T-helper 2 cell treated with Interferon-gamma antibody and Interleukin-4, amounts not matched to agents 100 ng/mL and 5 ng/mL, for 36 hours (primary cell): ENCODE measurements around the gene ST6GALNAC3. TPM values are rescaled to one million over a fixed set of nuclear protein-coding genes. Genes with fewer than 3 reads are reported as not detected.
"Not testable (repeated sequence)": the region's sequence is repeated elsewhere in the genome, so short reads cannot be mapped to it uniquely, and the experiment has no call there.

ENCODE experiments used
- intact Hi-C: fragments of 100-400 bp; cut with micrococcal nuclease; formaldehyde crosslinking; loops from one replicate; pipeline ENCODE4 v1.15.1; 2023
- total RNA-seq: library from RNA; stranded (reverse); gene quantifications from 2 replicates; pipeline ENCODE4 v1.2.3, GENCODE V29; 2022

Gene ST6GALNAC3
- total RNA-seq, 1 donor from 2014 or later: 0.30 TPM

GRCh38 chr1:76240316-76240715 is 165.8 kb downstream of the ST6GALNAC3 start:
- intact Hi-C loops: no loop called here

- intact Hi-C loops: not testable (repeated sequence)
Observed at GRCh38 chr1:76242587-76242986, 168.0 kb downstream of the ST6GALNAC3 start.

- intact Hi-C loops: no loop called here
Observed at GRCh38 chr1:76247261-76247852, 172.8 kb downstream of the ST6GALNAC3 start.

GRCh38 chr1:76250271-76250670 is 175.7 kb downstream of the ST6GALNAC3 start:
- intact Hi-C loops: loop anchor here (10.0 kb wide), 1 partner anchor 55 kb away; no protein-coding TSS in a partner anchor

GRCh38 chr1:76252431-76252830 is 177.9 kb downstream of the ST6GALNAC3 start:
- intact Hi-C loops: loop anchor here (10.0 kb wide), 1 partner anchor 52 kb away; no protein-coding TSS in a partner anchor

- intact Hi-C loops: loop anchor here (10.0 kb wide), 1 partner anchor 50 kb away; no protein-coding TSS in a partner anchor
Observed at GRCh38 chr1:76254104-76255030, 179.8 kb downstream of the ST6GALNAC3 start.

- intact Hi-C loops: loop anchor here (1.0 to 10.0 kb wide), 2 partner anchors 11 to 48 kb away; no protein-coding TSS in a partner anchor
Observed at GRCh38 chr1:76256289-76257223, 182.0 kb downstream of the ST6GALNAC3 start.

- intact Hi-C loops: loop anchor here (10.0 kb wide), 1 partner anchor 47 kb away; no protein-coding TSS in a partner anchor
Observed at GRCh38 chr1:76257823-76258222, 183.3 kb downstream of the ST6GALNAC3 start.

- intact Hi-C loops: loop anchor here (10.0 kb wide), 1 partner anchor 46 kb away; no protein-coding TSS in a partner anchor
Observed at GRCh38 chr1:76259270-76259669, 184.7 kb downstream of the ST6GALNAC3 start.

GRCh38 chr1:76260279-76260678 is 185.7 kb downstream of the ST6GALNAC3 start:
- intact Hi-C loops: loop anchor here (1.0 kb wide), 1 partner anchor 9 kb away; no protein-coding TSS in a partner anchor

GRCh38 chr1:76262601-76263000 is 188.1 kb downstream of the ST6GALNAC3 start:
- intact Hi-C loops: no loop called here

- intact Hi-C loops: no loop called here
Observed at GRCh38 chr1:76264642-76265041, 190.1 kb downstream of the ST6GALNAC3 start.

- intact Hi-C loops: loop anchor here (1.0 kb wide), 1 partner anchor 10 kb away; no protein-coding TSS in a partner anchor
Observed at GRCh38 chr1:76266762-76267161, 192.2 kb downstream of the ST6GALNAC3 start.

GRCh38 chr1:76267631-76268030 is 193.1 kb downstream of the ST6GALNAC3 start:
- intact Hi-C loops: loop anchor here (1.0 to 2.0 kb wide), 2 partner anchors 11 to 113 kb away; no protein-coding TSS in a partner anchor

GRCh38 chr1:76268341-76268740 is 193.8 kb downstream of the ST6GALNAC3 start:
- intact Hi-C loops: loop anchor here (2.0 kb wide), 1 partner anchor 114 kb away; no protein-coding TSS in a partner anchor

- intact Hi-C loops: loop anchor here (1.0 to 2.0 kb wide), 2 partner anchors 9 to 114 kb away; no protein-coding TSS in a partner anchor
Observed at GRCh38 chr1:76269155-76269554, 194.6 kb downstream of the ST6GALNAC3 start.

GRCh38 chr1:76274302-76274701 is 199.8 kb downstream of the ST6GALNAC3 start:
- intact Hi-C loops: no loop called here

GRCh38 chr1:76274718-76275117 is 200.2 kb downstream of the ST6GALNAC3 start:
- intact Hi-C loops: no loop called here

GRCh38 chr1:76278711-76279100 is 204.2 kb downstream of the ST6GALNAC3 start:
- intact Hi-C loops: loop anchor here (1.0 kb wide), 1 partner anchor 8 kb away; no protein-coding TSS in a partner anchor

GRCh38 chr1:76279101-76279748 is 204.7 kb downstream of the ST6GALNAC3 start:
- intact Hi-C loops: loop anchor here (1.0 kb wide), 1 partner anchor 9 kb away; no protein-coding TSS in a partner anchor
